ENCODE results near the gene SIM2. TPM values are rescaled to one million over a fixed set of nuclear protein-coding genes. Genes with fewer than 3 reads are reported as not detected.

Gene SIM2
- total and polyA plus RNA-seq, 2 experiments from 2014 or later: 0.14 TPM; not detected in 1

- Histone ChIP-seq H3F3A (ENCODE audit: insufficient read depth) (no peaks in the 10 kb centered on the region), H3K9ac (no peak overlapping the region), H3K9me3 (ENCODE audit: low read depth) (no peaks in the 10 kb centered on the region), H3K9me2 (ENCODE audit: insufficient read depth) (no peaks in the 10 kb centered on the region), H3K27me3 (replicated peaks; ENCODE audit: insufficient read depth) (peaks cover 97% of the 10 kb centered on the region), H3K4me1 (ENCODE audit: insufficient read depth) (no peaks in the 10 kb centered on the region), H3K4me2 (ENCODE audit: unreplicated experiment) (no peak overlapping the region), H4K20me1 (ENCODE audit: insufficient read depth) (no peaks in the 10 kb centered on the region), H3K27ac (no peak overlapping the region), H3K4me3 (no peak overlapping the region), H2AFZ (no peak overlapping the region), H3K79me2 (ENCODE audit: insufficient read depth) (no peaks in the 10 kb centered on the region), H3K36me3 (ENCODE audit: low read depth) (no peaks in the 10 kb centered on the region)
- WGBS, 2 experiments (ENCODE audit: low coverage in 1 of 2, low lambda C conversion rate in 2 of 2, missing lambda C conversion rate in 2 of 2): 10 to 11% methylated on average over 13 of the region's 13 CpGs
- DNase-seq: no peak
- in situ Hi-C loops (cut with MboI): no loop called here
- no peak for TF ChIP-seq EZH2 (IDR thresholded peaks at IDR 0.05; ENCODE audit: insufficient read depth, poor library complexity, severe bottlenecking)
- no peak for TF ChIP-seq EZH2phosphoT487 (IDR thresholded peaks at IDR 0.05; ENCODE audit: insufficient read depth, low read depth)
These were observed 7.6 kb downstream of the SIM2 start for GRCh38 chr21:36706482-36706852.

- peak; percentile 29 for DNase-seq
- H3K9ac ChIP-seq: no peak overlapping the region
- 26 to 31% methylated on average over 31 to 32 of the region's 32 CpGs for WGBS, 2 experiments (ENCODE audit: low coverage in 1 of 2, low lambda C conversion rate in 2 of 2, missing lambda C conversion rate in 2 of 2)
These were observed 8.2 kb downstream of the SIM2 start for GRCh38 chr21:36706951-36707762.

GRCh38 chr21:36707763-36708285 lies 8.9 kb downstream of the SIM2 start:
- no peaks in the 10 kb centered on the region for H3K79me2 ChIP-seq (ENCODE audit: insufficient read depth)
- in situ Hi-C loops (cut with MboI): no loop called here
- no peak overlapping the region for H3K9ac ChIP-seq
- no peak overlapping the region for H2AFZ ChIP-seq
- no peaks in the 10 kb centered on the region for H3K9me2 ChIP-seq (ENCODE audit: insufficient read depth)
- H3K4me2 ChIP-seq (ENCODE audit: unreplicated experiment): no peak overlapping the region
- 2% methylated on average over 23 to 44 of the region's 53 CpGs for WGBS, 2 experiments (ENCODE audit: low coverage in 1 of 2, low lambda C conversion rate in 2 of 2, missing lambda C conversion rate in 2 of 2)
- no peaks in the 10 kb centered on the region for H3K36me3 ChIP-seq (ENCODE audit: low read depth)
- H3K27ac ChIP-seq: no peak overlapping the region
- H3K4me1 ChIP-seq (ENCODE audit: insufficient read depth): no peaks in the 10 kb centered on the region
- TF ChIP-seq EZH2phosphoT487 (IDR thresholded peaks at IDR 0.05; ENCODE audit: insufficient read depth, low read depth) (no peak), EZH2 (IDR thresholded peaks at IDR 0.05; ENCODE audit: insufficient read depth, poor library complexity, severe bottlenecking) (no peak)
- H4K20me1 ChIP-seq (ENCODE audit: insufficient read depth): no peaks in the 10 kb centered on the region
- DNase-seq: no peak
- H3K27me3 ChIP-seq (replicated peaks; ENCODE audit: insufficient read depth): peaks cover 97% of the 10 kb centered on the region
- H3K4me3 ChIP-seq: no peak overlapping the region
- no peaks in the 10 kb centered on the region for H3K9me3 ChIP-seq (ENCODE audit: low read depth)
- no peaks in the 10 kb centered on the region for H3F3A ChIP-seq (ENCODE audit: insufficient read depth)

More at GRCh38 chr21:36706951-36707762, 8.2 kb downstream of the SIM2 start:
- no peaks in the 10 kb centered on the region for H4K20me1 ChIP-seq (ENCODE audit: insufficient read depth)
- no peak overlapping the region for H2AFZ ChIP-seq
- TF ChIP-seq EZH2 (IDR thresholded peaks at IDR 0.05; ENCODE audit: insufficient read depth, poor library complexity, severe bottlenecking) (peak; percentile 96), EZH2phosphoT487 (IDR thresholded peaks at IDR 0.05; ENCODE audit: insufficient read depth, low read depth) (no peak)
- no peaks in the 10 kb centered on the region for H3K4me1 ChIP-seq (ENCODE audit: insufficient read depth)
- no peaks in the 10 kb centered on the region for H3K79me2 ChIP-seq (ENCODE audit: insufficient read depth)
- H3K9me2 ChIP-seq (ENCODE audit: insufficient read depth): no peaks in the 10 kb centered on the region
- H3K4me2 ChIP-seq (ENCODE audit: unreplicated experiment): no peak overlapping the region
- peaks cover 97% of the 10 kb centered on the region for H3K27me3 ChIP-seq (replicated peaks; ENCODE audit: insufficient read depth)
- H3K4me3 ChIP-seq: no peak overlapping the region
- H3K36me3 ChIP-seq (ENCODE audit: low read depth): no peaks in the 10 kb centered on the region
- H3K9me3 ChIP-seq (ENCODE audit: low read depth): no peaks in the 10 kb centered on the region
- H3F3A ChIP-seq (ENCODE audit: insufficient read depth): no peaks in the 10 kb centered on the region
- in situ Hi-C loops (cut with MboI): no loop called here
- H3K27ac ChIP-seq: no peak overlapping the region

GRCh38 chr21:36708286-36709029 lies 9.5 kb downstream of the SIM2 start:
- H3K27ac ChIP-seq: no peak overlapping the region
- no peak overlapping the region for H3K9ac ChIP-seq
- H3K4me3 ChIP-seq: no peak overlapping the region
- no peaks in the 10 kb centered on the region for H3K79me2 ChIP-seq (ENCODE audit: insufficient read depth)
- no peaks in the 10 kb centered on the region for H3K36me3 ChIP-seq (ENCODE audit: low read depth)
- WGBS, 2 experiments (ENCODE audit: low coverage in 1 of 2, low lambda C conversion rate in 2 of 2, missing lambda C conversion rate in 2 of 2): 4 to 9% methylated on average over 39 to 43 of the region's 44 CpGs
- H3K4me2 ChIP-seq (ENCODE audit: unreplicated experiment): no peak overlapping the region
- no peaks in the 10 kb centered on the region for H3K9me3 ChIP-seq (ENCODE audit: low read depth)
- H3K27me3 ChIP-seq (replicated peaks; ENCODE audit: insufficient read depth): peaks cover 97% of the 10 kb centered on the region
- H4K20me1 ChIP-seq (ENCODE audit: insufficient read depth): no peaks in the 10 kb centered on the region
- no peaks in the 10 kb centered on the region for H3K9me2 ChIP-seq (ENCODE audit: insufficient read depth)
- no peak overlapping the region for H2AFZ ChIP-seq
- in situ Hi-C loops (cut with MboI): no loop called here
- no peaks in the 10 kb centered on the region for H3F3A ChIP-seq (ENCODE audit: insufficient read depth)
- no peak for DNase-seq
- TF ChIP-seq EZH2 (IDR thresholded peaks at IDR 0.05; ENCODE audit: insufficient read depth, poor library complexity, severe bottlenecking) (peak; percentile 96), EZH2phosphoT487 (IDR thresholded peaks at IDR 0.05; ENCODE audit: insufficient read depth, low read depth) (peak; percentile 40; the same call in 1 of the 2 replicates)
- no peaks in the 10 kb centered on the region for H3K4me1 ChIP-seq (ENCODE audit: insufficient read depth)

Data from GM23248 (cell line).